ENCODE results near the gene SWT1.

The SWT1 gene

GRCh38 chr1:185309566-185309965 is 152.6 kb downstream of the SWT1 start:
- no peak overlapping the region for H3K4me3 ChIP-seq (replicated peaks; ENCODE audit: low read depth, low read length)
- DNase-seq (ENCODE audit: low read depth): no peak
- no peak for TF ChIP-seq CTCF (IDR thresholded peaks at IDR 0.05; ENCODE audit: low read length, missing control alignments)

GRCh38 chr1:185311589-185312225 is 154.7 kb downstream of the SWT1 start:
- H3K4me3 ChIP-seq (replicated peaks; ENCODE audit: low read depth, low read length): no peak overlapping the region
- TF ChIP-seq CTCF (IDR thresholded peaks at IDR 0.05; ENCODE audit: low read length, missing control alignments): no peak
- DNase-seq (ENCODE audit: low read depth): no peak

DNA sequence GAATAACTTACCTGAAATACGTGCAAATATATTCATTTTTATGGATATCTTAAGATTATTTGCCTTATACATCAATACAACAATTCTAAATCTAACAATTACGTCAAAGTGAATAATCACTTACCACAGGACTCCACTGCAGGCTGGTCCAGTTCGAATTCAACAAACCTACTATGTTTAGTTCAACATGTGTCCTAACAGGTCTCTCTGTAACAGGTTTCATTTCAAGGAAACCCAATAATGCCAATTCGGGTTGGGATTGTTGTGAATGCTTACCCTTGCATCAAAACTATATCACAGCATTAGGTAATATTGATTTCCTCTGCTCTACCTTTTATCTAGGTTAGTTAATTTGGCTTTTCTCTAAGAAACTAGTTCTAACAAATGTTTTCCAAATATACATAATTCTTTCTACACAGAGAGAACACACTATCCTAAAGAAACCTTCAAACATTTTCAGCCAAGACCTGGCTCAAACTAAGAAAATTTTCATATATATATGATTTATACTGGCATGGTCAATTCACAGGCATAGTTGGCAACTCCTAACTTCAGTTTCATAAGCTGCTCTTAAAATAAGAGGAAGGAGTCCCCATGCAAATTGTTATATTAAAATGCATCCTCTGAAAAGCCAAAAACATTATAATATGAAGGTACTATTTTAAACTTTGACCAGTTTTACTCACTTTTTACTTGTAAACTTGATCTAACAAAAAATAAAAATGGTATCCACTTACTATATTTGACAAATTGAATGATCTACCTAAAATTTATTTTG is 155.6 kb downstream of the SWT1 start:
- H3K4me3 ChIP-seq (replicated peaks; ENCODE audit: low read depth, low read length): no peak overlapping the region
- TF ChIP-seq CTCF (IDR thresholded peaks at IDR 0.05; ENCODE audit: low read length, missing control alignments): no peak
- no peak for DNase-seq (ENCODE audit: low read depth)

DNA sequence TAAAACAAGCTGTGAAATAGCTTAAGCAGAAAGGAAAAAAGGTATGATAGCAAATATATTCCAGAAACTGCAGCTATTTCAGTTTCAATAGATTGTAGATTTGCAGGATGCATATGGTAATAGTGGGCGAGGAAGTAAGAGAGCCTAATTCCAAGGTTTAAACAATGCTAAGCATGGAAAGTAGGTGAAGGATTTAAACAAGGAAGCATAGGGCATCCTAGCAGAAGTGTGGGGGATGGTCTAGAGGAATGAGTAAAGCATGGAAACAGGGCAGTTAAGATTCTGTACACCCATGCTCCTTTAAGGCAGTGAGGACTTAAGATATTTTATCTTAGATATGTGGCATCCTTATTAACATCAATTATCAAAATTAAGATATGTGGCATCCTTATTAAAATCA is 157.4 kb downstream of the SWT1 start:
- no peak for TF ChIP-seq CTCF (IDR thresholded peaks at IDR 0.05; ENCODE audit: low read length, missing control alignments)
- peak overlapping the region; percentile 94 for H3K4me3 ChIP-seq (replicated peaks; ENCODE audit: low read depth, low read length)
- DNase-seq (ENCODE audit: low read depth): no peak

DNA sequence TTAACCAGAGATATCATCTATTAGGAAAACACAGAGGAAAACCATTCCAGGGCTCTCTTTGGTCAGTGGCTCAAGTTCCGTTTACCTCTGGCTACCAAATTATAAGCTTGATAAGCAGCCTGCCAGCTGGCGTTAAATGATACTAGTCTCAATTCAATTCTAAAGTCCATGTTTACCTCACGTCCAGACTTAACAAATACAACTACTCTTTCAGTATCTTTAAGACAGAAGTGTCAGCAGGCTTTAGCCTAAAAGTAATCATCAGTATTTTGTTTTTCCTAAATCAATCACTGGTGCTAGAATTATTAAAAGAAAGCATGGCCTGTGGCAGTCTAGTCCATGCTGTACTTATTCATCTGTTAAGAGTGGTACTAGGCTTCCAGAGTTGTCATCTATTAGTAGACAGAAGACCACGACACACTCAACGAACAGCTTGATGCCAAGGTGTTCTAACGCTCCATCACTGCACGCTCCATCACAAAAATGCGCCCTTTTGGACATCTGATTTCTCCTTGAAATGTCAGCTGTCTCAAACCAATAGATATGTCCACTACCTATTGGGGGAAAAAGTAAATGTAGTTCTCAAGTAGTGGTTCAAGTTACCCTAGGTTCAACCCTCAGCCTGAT is 158.6 kb downstream of the SWT1 start:
- DNase-seq (ENCODE audit: low read depth): no peak
- TF ChIP-seq CTCF (IDR thresholded peaks at IDR 0.05; ENCODE audit: low read length, missing control alignments): no peak
- peak overlapping the region; percentile 94 for H3K4me3 ChIP-seq (replicated peaks; ENCODE audit: low read depth, low read length)

DNA sequence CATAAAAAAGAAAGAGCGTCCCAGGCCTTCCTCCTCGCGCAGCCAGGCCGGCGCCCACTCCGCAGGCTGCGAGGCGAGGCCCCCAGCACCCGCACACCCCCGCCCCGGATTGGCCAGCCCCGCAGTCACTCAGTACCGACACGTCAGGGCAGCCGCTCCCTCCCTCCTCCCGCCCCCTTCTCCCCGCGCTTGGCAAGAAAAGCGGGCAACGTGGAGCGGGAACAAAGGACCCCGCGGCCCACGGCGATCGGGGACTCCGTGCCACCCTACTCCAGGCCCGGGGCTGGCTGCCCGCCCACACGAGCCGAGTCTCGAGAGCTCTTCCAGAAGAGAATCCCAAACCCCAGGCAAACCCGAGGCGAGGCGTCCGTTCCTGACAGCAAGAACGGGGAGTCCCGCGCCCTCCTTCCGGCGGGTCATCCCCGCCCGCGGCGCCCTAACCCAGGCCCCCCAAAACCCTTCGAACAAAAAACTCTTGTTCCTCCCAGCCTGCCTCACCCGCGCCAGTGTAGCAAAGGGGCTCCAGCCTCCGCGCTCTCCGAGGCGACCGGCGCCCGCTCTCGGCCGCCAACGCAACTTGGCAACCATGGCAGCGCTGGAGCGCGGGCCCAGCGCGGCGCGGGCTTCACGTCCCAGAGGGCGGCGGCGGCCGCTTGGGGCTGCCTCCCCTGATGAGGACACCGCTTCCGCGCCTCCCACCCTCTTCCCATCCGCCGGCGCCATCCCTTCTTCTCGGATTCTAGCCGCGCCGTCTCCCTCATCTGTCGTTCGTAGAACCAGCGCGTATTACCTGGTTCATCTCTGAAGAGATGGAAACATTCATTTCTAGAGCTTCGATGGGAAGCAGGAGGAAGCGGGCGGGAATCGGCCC is 159.4 kb downstream of the SWT1 start:
- peak; percentile 90 for DNase-seq (ENCODE audit: low read depth)
- TF ChIP-seq CTCF (IDR thresholded peaks at IDR 0.05; ENCODE audit: low read length, missing control alignments): no peak
- peak overlapping the region; percentile 94 for H3K4me3 ChIP-seq (replicated peaks; ENCODE audit: low read depth, low read length)

All from fibroblast of pulmonary artery (primary cell).